ENCODE data around the gene MGST3.

- TF ChIP-seq CTCF (IDR thresholded peaks at IDR 0.05; ENCODE audit: insufficient read depth, low read length): no peak
- no peak for TF ChIP-seq POLR2AphosphoS5 (IDR thresholded peaks at IDR 0.05; ENCODE audit: low read depth)
Measured at GRCh38 chr1:165678509-165678908, 47.5 kb downstream of the MGST3 start.

All from HL-60 (cell line).